Stimulated activated CD4-positive, alpha-beta T cell treated with anti-CD3 and anti-CD28 coated beads, TNF-alpha, amount 100 ng/mL, for 48 hours (primary cell): ENCODE data around the gene PCSK9.

Source experiments
- DNase-seq, 3 donors: peaks; one replicate each; pipeline ENCODE4 v3.0.0-alpha.2; 2020; ENCODE audit warnings: low read depth in 3 of 3

PCSK9 gene

GRCh38 chr1:55044617-55045397, 5.5 kb downstream of the PCSK9 start:
- no peak for DNase-seq

GRCh38 chr1:55045430-55045829, 6.1 kb downstream of the PCSK9 start:
- DNase-seq = no peak

GRCh38 chr1:55046871-55047270, 7.5 kb downstream of the PCSK9 start:
- no peak for DNase-seq

GRCh38 chr1:55047611-55048010, 8.3 kb downstream of the PCSK9 start:
- DNase-seq = no peak

- no peak for DNase-seq
Observed at GRCh38 chr1:55048453-55049270, 9.3 kb downstream of the PCSK9 start.

- DNase-seq = no peak
Observed at GRCh38 chr1:55049271-55049913, 10.0 kb downstream of the PCSK9 start.

- no peak for DNase-seq
Observed at GRCh38 chr1:55049914-55050278, 10.5 kb downstream of the PCSK9 start.

GRCh38 chr1:55050283-55050682, 10.9 kb downstream of the PCSK9 start:
- no peak for DNase-seq

GRCh38 chr1:55051169-55051568, 11.8 kb downstream of the PCSK9 start:
- DNase-seq = no peak

GRCh38 chr1:55051621-55052020, 12.3 kb downstream of the PCSK9 start:
- DNase-seq = no peak

- DNase-seq = no peak
Observed at GRCh38 chr1:55052221-55053142, 13.1 kb downstream of the PCSK9 start.

- DNase-seq = no peak
Observed at GRCh38 chr1:55053265-55053954, 14.1 kb downstream of the PCSK9 start.

GRCh38 chr1:55054396-55054795, 15.0 kb downstream of the PCSK9 start:
- no peak for DNase-seq

- no peak for DNase-seq
Observed at GRCh38 chr1:55055084-55055882, 15.9 kb downstream of the PCSK9 start.

GRCh38 chr1:55055951-55056631, 16.7 kb downstream of the PCSK9 start:
- no peak for DNase-seq

- no peak for DNase-seq
Observed at GRCh38 chr1:55056632-55056992, 17.3 kb downstream of the PCSK9 start.

- DNase-seq = no peak
Observed at GRCh38 chr1:55057270-55057955, 18.1 kb downstream of the PCSK9 start.

- no peak for DNase-seq
Observed at GRCh38 chr1:55057956-55058298, 18.6 kb downstream of the PCSK9 start.
